Body of pancreas (tissue), 4 donors: ENCODE results near the gene FOXA1. TPM values are rescaled to one million over a fixed set of nuclear protein-coding genes. Genes with fewer than 3 reads are reported as not detected.

Experiments used
- ATAC-seq: fragments of 150-250 bp; one replicate; pipeline ENCODE4 v1.9.1; 2016
- DNase-seq, 4 donors: peaks; one replicate each; pipeline ENCODE4 v3.0.0-alpha.2; 2019
- H3K27ac ChIP-seq, 4 donors: fragments of 200-600 bp; sonication (generic); 1 replicate in 3 of 4; 2 replicates in 1 of 4; pipeline versions ENCODE4 v1.5.1 to v1.6.1; 2016 to 2019; ENCODE audit warnings: mild to moderate bottlenecking in 1 of 4, mixed read lengths in 1 of 4, moderate library complexity in 1 of 4
- H3K27me3 ChIP-seq, 2 donors: fragments of 200-600 bp; sonication (generic); one replicate each; pipeline ENCODE4 v1.6.0; 2016; ENCODE audit warnings: mild to moderate bottlenecking in 1 of 2
- H3K36me3 ChIP-seq, 2 donors: fragments of 200-600 bp; sonication (generic); replicated peaks in 1 of 2; 2 replicates each; pipeline ENCODE4 v1.5.1; 2016; ENCODE audit warnings: low read depth in 2 of 2; ENCODE audit not compliant: insufficient read depth in 1 of 2
- H3K4me1 ChIP-seq: fragments of 200-600 bp; sonication (generic); one replicate; pipeline ENCODE4 v1.6.0; 2016
- H3K4me3 ChIP-seq, 2 donors: fragments of 200-600 bp; sonication (generic); 1 replicate in 1 of 2; 2 replicates in 1 of 2; pipeline ENCODE4 v1.5.1; 2016 to 2019
- H3K9me3 ChIP-seq, 3 donors: fragments of 200-600 bp; sonication (generic); 1 replicate in 2 of 3; 2 replicates in 1 of 3; pipeline ENCODE4 v1.5.1; 2016
- CTCF ChIP-seq, 7 experiments: fragments of 450-650 bp in 4 of 7; fragments of 200-600 bp in 3 of 7; sonication (generic) in 3 of 7; IDR thresholded peaks; one replicate each; pipeline ENCODE4 v1.5.1; 2016 to 2019; ENCODE audit warnings: antibody characterized with exemption in 7 of 7
- POLR2A ChIP-seq, 3 donors: fragments of 450-650 bp; IDR thresholded peaks; one replicate each; pipeline ENCODE4 v1.6.1; 2016; ENCODE audit warnings: antibody characterized with exemption in 3 of 3, mild to moderate bottlenecking in 2 of 3
- WGBS, 2 donors: methylation state at CpG; one replicate each; pipeline ENCODE4 v1.1.5; 2017; 5-methylcytosine and 5-hydroxymethylcytosine counted together
- intact Hi-C: fragments of 100-400 bp; cut with DNase I; formaldehyde crosslinking; loops from one replicate; pipeline ENCODE4 v1.15.1; 2023
- total RNA-seq, 2 donors: library from RNA; depleted of rRNA; stranded (reverse); fragments of >200 nt; gene quantifications; one replicate each; pipeline ENCODE4 v1.1.0, GENCODE V29; 2016

Gene FOXA1
- total RNA-seq, 2 donors from 2014 or later: 0.26 to 0.33 TPM

DNA sequence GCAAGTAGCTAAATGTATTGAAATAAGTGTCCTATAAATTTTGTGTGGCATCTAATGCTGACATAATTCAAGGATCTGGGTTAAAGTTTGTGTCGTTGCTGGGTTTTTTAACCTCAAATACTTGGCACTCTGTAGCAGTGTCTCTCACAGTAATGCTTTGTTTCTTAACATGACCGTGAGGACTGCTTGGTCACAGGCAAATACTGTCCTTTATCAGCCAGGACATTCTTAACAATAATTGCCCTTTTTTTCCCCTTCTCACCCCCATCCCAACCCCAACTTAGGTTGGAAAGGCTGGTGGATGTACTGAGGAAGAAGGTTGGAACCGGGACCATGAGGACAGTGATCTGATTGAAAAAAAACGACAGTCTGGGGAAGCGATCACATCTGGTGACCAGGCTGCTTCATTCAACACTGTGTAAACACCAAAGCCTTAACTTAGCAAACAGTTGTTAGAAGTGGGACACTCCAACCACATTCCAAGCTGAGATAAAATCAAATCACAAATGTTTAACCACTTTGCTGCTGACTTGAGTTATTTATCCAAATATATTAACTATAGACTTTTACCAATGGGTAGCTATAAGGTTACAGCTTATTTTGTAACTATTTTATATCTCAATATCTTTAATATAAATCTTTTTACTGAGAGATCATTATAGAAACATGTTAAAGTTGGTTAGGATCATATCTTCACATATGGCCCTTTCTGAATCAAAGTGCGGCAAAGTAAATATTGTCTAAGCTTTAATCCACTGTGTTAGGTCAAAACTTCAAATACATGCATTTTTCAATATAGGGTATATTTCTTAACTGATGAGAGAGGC lies 48.2 kb downstream of the FOXA1 start:
- intact Hi-C loops: no loop called here
- no peak for DNase-seq
- H3K9me3 ChIP-seq: no peaks in the 10 kb centered on the region
- H3K27ac ChIP-seq: no peak overlapping the region
- TF ChIP-seq CTCF (IDR thresholded peaks at IDR 0.05) (no peak), POLR2A (IDR thresholded peaks at IDR 0.05) (no peak)
- no peak for ATAC-seq
- peaks cover 8% of the 10 kb centered on the region for H3K4me1 ChIP-seq
- H3K4me3 ChIP-seq: no peak overlapping the region
- H3K36me3 ChIP-seq: no peaks in the 10 kb centered on the region
- no peaks in the 10 kb centered on the region for H3K27me3 ChIP-seq
- WGBS, 2 donors: 20 to 23% methylated on average over 6 of the region's 6 CpGs

DNA sequence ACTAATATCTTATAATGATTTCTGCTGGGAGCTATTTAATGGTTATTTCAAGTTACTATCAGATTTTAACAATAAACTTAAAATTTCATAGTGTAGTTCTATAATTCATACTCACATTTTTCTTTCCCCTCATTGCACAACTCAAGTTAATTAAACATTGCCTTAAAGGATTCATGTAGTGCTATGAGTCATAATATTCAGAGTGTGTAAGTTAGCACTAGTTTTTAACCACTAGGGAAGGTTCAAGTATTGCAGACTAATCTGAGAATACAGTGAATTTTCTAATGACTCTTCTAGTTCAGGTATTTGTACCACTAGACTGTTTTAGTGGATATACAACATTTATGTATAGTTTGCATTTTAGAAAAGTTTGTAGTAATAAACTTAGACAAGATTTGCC lies 49.9 kb downstream of the FOXA1 start:
- Histone ChIP-seq H3K27ac (no peak overlapping the region), H3K9me3 (no peaks in the 10 kb centered on the region), H3K4me3 (no peak overlapping the region), H3K4me1 (peaks cover 8% of the 10 kb centered on the region), H3K27me3 (no peaks in the 10 kb centered on the region), H3K36me3 (no peaks in the 10 kb centered on the region)
- intact Hi-C loops: no loop called here
- TF ChIP-seq POLR2A (IDR thresholded peaks at IDR 0.05): no peak
- no peak for TF ChIP-seq CTCF (IDR thresholded peaks at IDR 0.05)
- no peak for ATAC-seq
- DNase-seq: no peak

GRCh38 chr14:37544407-37544806 lies 50.6 kb downstream of the FOXA1 start:
- Histone ChIP-seq H3K27me3 (no peaks in the 10 kb centered on the region), H3K36me3 (no peaks in the 10 kb centered on the region), H3K4me3 (no peak overlapping the region), H3K27ac (no peak overlapping the region), H3K4me1 (peaks cover 8% of the 10 kb centered on the region), H3K9me3 (no peaks in the 10 kb centered on the region)
- ATAC-seq (no peak), DNase-seq (no peak)
- intact Hi-C loops: no loop called here
- TF ChIP-seq CTCF (IDR thresholded peaks at IDR 0.05) (no peak), POLR2A (IDR thresholded peaks at IDR 0.05) (no peak)
- 17 to 23% methylated on average over 2 of the region's 2 CpGs for WGBS, 2 donors

- 97 to 100% methylated on average over 1 of the region's 1 CpG for WGBS, 2 donors
- intact Hi-C loops: no loop called here
- DNase-seq: no peak
- no peak for ATAC-seq
- Histone ChIP-seq H3K4me1 (no peaks in the 10 kb centered on the region), H3K9me3 (no peaks in the 10 kb centered on the region), H3K27me3 (no peaks in the 10 kb centered on the region), H3K27ac (no peak overlapping the region), H3K36me3 (no peaks in the 10 kb centered on the region), H3K4me3 (no peak overlapping the region)
- TF ChIP-seq POLR2A (IDR thresholded peaks at IDR 0.05): no peak
Measured at GRCh38 chr14:37539992-37540391, 55.1 kb downstream of the FOXA1 start.

Other genes with a start within 250 kb of the FOXA1 start
- gene TTC6, start 380 bp upstream of the FOXA1 start, total RNA-seq: not detected